ENCODE data around the gene PPDPF. TPM values are rescaled to one million over a fixed set of nuclear protein-coding genes. Genes with fewer than 3 reads are reported as not detected.
A peak's percentile ranks its signal among the peaks of the same experiment; 100 is the strongest.
"Not testable (repeated sequence)": the region's sequence is repeated elsewhere in the genome, so short reads cannot be mapped to it uniquely, and the experiment has no call there.

Gene PPDPF
- total RNA-seq, 1 experiment from 2014 or later: 51.0 TPM

- Histone ChIP-seq H2AFZ (ENCODE audit: low read length) (no peak overlapping the region), H3K9me3 (ENCODE audit: low read length) (no peaks in the 10 kb centered on the region), H3K36me3 (ENCODE audit: insufficient read depth, low read length) (no peaks in the 10 kb centered on the region), H3K27me3 (ENCODE audit: low read length) (no peaks in the 10 kb centered on the region), H4K20me1 (ENCODE audit: insufficient read depth, low read depth, low read length) (no peaks in the 10 kb centered on the region), H3K79me2 (ENCODE audit: low read length) (no peaks in the 10 kb centered on the region), H3K27ac (ENCODE audit: low read length) (no peak overlapping the region), H3K4me2 (ENCODE audit: low read depth, low read length, poor library complexity, severe bottlenecking) (no peak overlapping the region), H3K9ac (ENCODE audit: low read length) (no peak overlapping the region), H3K9me2 (replicated peaks; ENCODE audit: insufficient read depth, low read length) (no peaks in the 10 kb centered on the region), H3K4me3 (ENCODE audit: low read length) (no peak overlapping the region), H3K4me1 (ENCODE audit: low read length) (peaks cover 8% of the 10 kb centered on the region)
- DNase-seq: no peak
Measured at GRCh38 chr20:63509088-63509564, 11.4 kb upstream of the PPDPF start.

GRCh38 chr20:63513207-63513606, 7.4 kb upstream of the PPDPF start:
- no peak overlapping the region for H2AFZ ChIP-seq (ENCODE audit: low read length)
- no peaks in the 10 kb centered on the region for H4K20me1 ChIP-seq (ENCODE audit: insufficient read depth, low read depth, low read length)
- no peaks in the 10 kb centered on the region for H3K9me3 ChIP-seq (ENCODE audit: low read length)
- H3K4me3 ChIP-seq (ENCODE audit: low read length): no peak overlapping the region
- no peak overlapping the region for H3K4me2 ChIP-seq (ENCODE audit: low read depth, low read length, poor library complexity, severe bottlenecking)
- H3K79me2 ChIP-seq (ENCODE audit: low read length): no peaks in the 10 kb centered on the region
- no peak overlapping the region for H3K27ac ChIP-seq (ENCODE audit: low read length)
- peaks cover 8% of the 10 kb centered on the region for H3K4me1 ChIP-seq (ENCODE audit: low read length)
- no peaks in the 10 kb centered on the region for H3K36me3 ChIP-seq (ENCODE audit: insufficient read depth, low read length)
- H3K9ac ChIP-seq (ENCODE audit: low read length): no peak overlapping the region
- DNase-seq: no peak
- H3K27me3 ChIP-seq (ENCODE audit: low read length): no peaks in the 10 kb centered on the region
- H3K9me2 ChIP-seq (replicated peaks; ENCODE audit: insufficient read depth, low read length): no peaks in the 10 kb centered on the region

- H3K9me2 ChIP-seq (replicated peaks; ENCODE audit: insufficient read depth, low read length); H2AFZ ChIP-seq (ENCODE audit: low read length); H4K20me1 ChIP-seq (ENCODE audit: insufficient read depth, low read depth, low read length); H3K79me2 ChIP-seq (ENCODE audit: low read length); H3K9ac ChIP-seq (ENCODE audit: low read length); H3K27me3 ChIP-seq (ENCODE audit: low read length); H3K36me3 ChIP-seq (ENCODE audit: insufficient read depth, low read length); H3K4me3 ChIP-seq (ENCODE audit: low read length); H3K4me1 ChIP-seq (ENCODE audit: low read length); H3K9me3 ChIP-seq (ENCODE audit: low read length); H3K4me2 ChIP-seq (ENCODE audit: low read depth, low read length, poor library complexity, severe bottlenecking); H3K27ac ChIP-seq (ENCODE audit: low read length); DNase-seq: not testable (repeated sequence)
Measured at GRCh38 chr20:63514520-63514919, 6.0 kb upstream of the PPDPF start.

- Histone ChIP-seq H3K36me3 (ENCODE audit: insufficient read depth, low read length) (no peaks in the 10 kb centered on the region), H3K9me2 (replicated peaks; ENCODE audit: insufficient read depth, low read length) (no peaks in the 10 kb centered on the region), H3K27me3 (ENCODE audit: low read length) (no peaks in the 10 kb centered on the region), H4K20me1 (ENCODE audit: insufficient read depth, low read depth, low read length) (no peaks in the 10 kb centered on the region), H3K27ac (ENCODE audit: low read length) (no peak overlapping the region), H3K4me3 (ENCODE audit: low read length) (no peak overlapping the region), H2AFZ (ENCODE audit: low read length) (no peak overlapping the region), H3K9me3 (ENCODE audit: low read length) (no peaks in the 10 kb centered on the region), H3K9ac (ENCODE audit: low read length) (no peak overlapping the region), H3K79me2 (ENCODE audit: low read length) (no peaks in the 10 kb centered on the region), H3K4me1 (ENCODE audit: low read length) (peaks cover 13% of the 10 kb centered on the region), H3K4me2 (ENCODE audit: low read depth, low read length, poor library complexity, severe bottlenecking) (no peak overlapping the region)
- no peak for DNase-seq
Measured at GRCh38 chr20:63517376-63518309, 2.9 kb upstream of the PPDPF start.

- Histone ChIP-seq H3K4me2 (ENCODE audit: low read depth, low read length, poor library complexity, severe bottlenecking) (no peak overlapping the region), H4K20me1 (ENCODE audit: insufficient read depth, low read depth, low read length) (no peaks in the 10 kb centered on the region), H2AFZ (ENCODE audit: low read length) (no peak overlapping the region), H3K4me3 (ENCODE audit: low read length) (no peak overlapping the region), H3K4me1 (ENCODE audit: low read length) (peaks cover 13% of the 10 kb centered on the region), H3K9me3 (ENCODE audit: low read length) (no peaks in the 10 kb centered on the region), H3K27me3 (ENCODE audit: low read length) (no peaks in the 10 kb centered on the region), H3K36me3 (ENCODE audit: insufficient read depth, low read length) (no peaks in the 10 kb centered on the region; the same call in 1 of the 2 replicates), H3K27ac (ENCODE audit: low read length) (no peak overlapping the region), H3K9ac (ENCODE audit: low read length) (no peak overlapping the region), H3K9me2 (replicated peaks; ENCODE audit: insufficient read depth, low read length) (no peaks in the 10 kb centered on the region), H3K79me2 (ENCODE audit: low read length) (no peaks in the 10 kb centered on the region)
- DNase-seq: no peak
Measured at GRCh38 chr20:63518351-63518861, 2.2 kb upstream of the PPDPF start.

- Histone ChIP-seq H3K4me1 (ENCODE audit: low read length) (peaks cover 13% of the 10 kb centered on the region), H2AFZ (ENCODE audit: low read length) (no peak overlapping the region), H3K4me3 (ENCODE audit: low read length) (no peak overlapping the region), H3K79me2 (ENCODE audit: low read length) (no peaks in the 10 kb centered on the region), H3K9ac (ENCODE audit: low read length) (no peak overlapping the region), H3K9me3 (ENCODE audit: low read length) (no peaks in the 10 kb centered on the region), H4K20me1 (ENCODE audit: insufficient read depth, low read depth, low read length) (no peaks in the 10 kb centered on the region), H3K27me3 (ENCODE audit: low read length) (no peaks in the 10 kb centered on the region), H3K4me2 (ENCODE audit: low read depth, low read length, poor library complexity, severe bottlenecking) (no peak overlapping the region), H3K9me2 (replicated peaks; ENCODE audit: insufficient read depth, low read length) (no peaks in the 10 kb centered on the region), H3K36me3 (ENCODE audit: insufficient read depth, low read length) (no peaks in the 10 kb centered on the region; the same call in 1 of the 2 replicates), H3K27ac (ENCODE audit: low read length) (no peak overlapping the region)
- DNase-seq: no peak
Measured at GRCh38 chr20:63518946-63519667, 1.5 kb upstream of the PPDPF start.

- peak overlapping the region; percentile 92 for H3K4me2 ChIP-seq (ENCODE audit: low read depth, low read length, poor library complexity, severe bottlenecking)
- H3K9me3 ChIP-seq (ENCODE audit: low read length): no peaks in the 10 kb centered on the region
- peak overlapping the region; percentile 86; the same call in 1 of the 2 replicates for H2AFZ ChIP-seq (ENCODE audit: low read length)
- peak; percentile 72 for DNase-seq
- H3K9ac ChIP-seq (ENCODE audit: low read length): peak overlapping the region; percentile 60
- H3K27ac ChIP-seq (ENCODE audit: low read length): no peak overlapping the region
- H3K27me3 ChIP-seq (ENCODE audit: low read length): no peaks in the 10 kb centered on the region
- peaks cover 13% of the 10 kb centered on the region for H3K4me1 ChIP-seq (ENCODE audit: low read length)
- H3K36me3 ChIP-seq (ENCODE audit: insufficient read depth, low read length): no peaks in the 10 kb centered on the region; the same call in 1 of the 2 replicates
- no peaks in the 10 kb centered on the region for H4K20me1 ChIP-seq (ENCODE audit: insufficient read depth, low read depth, low read length)
- no peaks in the 10 kb centered on the region for H3K79me2 ChIP-seq (ENCODE audit: low read length)
- peak overlapping the region; percentile 71 for H3K4me3 ChIP-seq (ENCODE audit: low read length)
- H3K9me2 ChIP-seq (replicated peaks; ENCODE audit: insufficient read depth, low read length): no peaks in the 10 kb centered on the region
Measured at GRCh38 chr20:63519668-63520503, 679 bp upstream of the PPDPF start.
